Measurements from ENCODE around the gene MYO1C.

DNA sequence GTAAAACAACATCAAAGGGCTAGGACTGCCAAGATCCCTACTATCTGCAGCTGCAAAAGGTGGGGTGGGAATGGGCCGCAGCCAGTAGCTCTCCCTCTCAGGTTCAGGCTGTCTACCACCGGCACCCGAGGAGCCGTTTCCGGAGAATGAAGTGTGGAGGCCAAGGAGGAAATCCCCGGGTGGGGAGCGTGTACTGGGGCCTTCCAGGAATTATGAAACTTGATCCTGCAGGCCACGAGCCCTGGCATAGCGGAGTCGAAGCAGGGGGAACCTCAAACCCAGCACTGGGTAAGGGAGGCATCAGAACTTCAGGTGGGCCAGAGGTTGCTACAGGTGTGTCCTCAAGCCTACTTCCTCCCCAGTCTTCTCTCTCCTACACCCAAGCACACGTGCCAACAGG is 18.8 kb upstream of the MYO1C start:
- TF ChIP-seq, protein P1, sequence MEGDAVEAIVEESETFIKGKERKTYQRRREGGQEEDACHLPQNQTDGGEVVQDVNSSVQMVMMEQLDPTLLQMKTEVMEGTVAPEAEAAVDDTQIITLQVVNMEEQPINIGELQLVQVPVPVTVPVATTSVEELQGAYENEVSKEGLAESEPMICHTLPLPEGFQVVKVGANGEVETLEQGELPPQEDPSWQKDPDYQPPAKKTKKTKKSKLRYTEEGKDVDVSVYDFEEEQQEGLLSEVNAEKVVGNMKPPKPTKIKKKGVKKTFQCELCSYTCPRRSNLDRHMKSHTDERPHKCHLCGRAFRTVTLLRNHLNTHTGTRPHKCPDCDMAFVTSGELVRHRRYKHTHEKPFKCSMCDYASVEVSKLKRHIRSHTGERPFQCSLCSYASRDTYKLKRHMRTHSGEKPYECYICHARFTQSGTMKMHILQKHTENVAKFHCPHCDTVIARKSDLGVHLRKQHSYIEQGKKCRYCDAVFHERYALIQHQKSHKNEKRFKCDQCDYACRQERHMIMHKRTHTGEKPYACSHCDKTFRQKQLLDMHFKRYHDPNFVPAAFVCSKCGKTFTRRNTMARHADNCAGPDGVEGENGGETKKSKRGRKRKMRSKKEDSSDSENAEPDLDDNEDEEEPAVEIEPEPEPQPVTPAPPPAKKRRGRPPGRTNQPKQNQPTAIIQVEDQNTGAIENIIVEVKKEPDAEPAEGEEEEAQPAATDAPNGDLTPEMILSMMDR (conservative IDR thresholded peaks at IDR 0.05; ENCODE audit: low read length): no peak
- no peak for TF ChIP-seq EZH2phosphoT487 (IDR thresholded peaks at IDR 0.05; ENCODE audit: borderline replicate concordance)
